ENCODE results near the gene TRIM69. TPM values are rescaled to one million over a fixed set of nuclear protein-coding genes. Genes with fewer than 3 reads are reported as not detected.
"Not testable (repeated sequence)": the region's sequence is repeated elsewhere in the genome, so short reads cannot be mapped to it uniquely, and the experiment has no call there.

The TRIM69 gene
- total and polyA plus RNA-seq, 2 donors (not counting 1 experiment from before 2014, with no cell fraction given), result 18.3 to 40.1 TPM

DNA sequence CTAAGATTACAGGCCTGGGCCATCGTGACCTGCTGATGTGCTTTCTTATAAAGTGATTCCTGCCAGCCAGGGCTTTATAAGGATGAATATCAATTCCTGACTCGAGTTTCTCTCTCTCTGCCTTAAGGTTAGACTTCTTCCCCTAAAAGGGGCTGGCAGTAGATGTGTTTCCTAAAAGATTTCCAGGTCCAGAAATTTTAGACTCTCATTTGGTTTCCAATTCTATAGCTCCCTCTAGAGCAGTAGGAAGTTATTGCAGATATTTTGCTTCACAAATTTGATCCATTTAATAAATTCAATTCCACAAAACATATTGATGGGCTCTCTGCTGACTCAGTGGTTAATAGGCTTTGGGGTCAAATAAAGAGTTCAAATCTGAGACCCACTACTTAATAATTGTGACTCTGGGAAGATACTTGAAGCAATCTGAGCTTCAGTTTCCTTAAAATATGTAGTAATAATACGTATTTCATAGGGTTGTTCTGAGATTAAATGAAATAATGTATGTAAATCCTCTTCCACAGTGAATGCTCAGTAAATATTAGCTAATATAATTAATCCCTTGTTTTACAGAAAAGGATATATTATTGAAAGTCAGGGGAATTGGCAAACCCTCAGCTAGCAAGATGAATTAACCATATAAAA, 2.1 kb downstream of the TRIM69 start:
- H3K4me2 ChIP-seq (ENCODE audit: extremely low read depth, insufficient read depth, low read length), result no peak overlapping the region
- TF ChIP-seq CTCF (conservative IDR thresholded peaks at IDR 0.05 in 1 of 2, IDR thresholded peaks at IDR 0.05 in 1 of 2; ENCODE audit: low read depth in 1 of 2, low read length in 2 of 2), result peak; percentile 57 to 72
- no peak for TF ChIP-seq EZH2 (IDR thresholded peaks at IDR 0.05; ENCODE audit: low read length, missing control alignments)
- peaks cover 7% of the 10 kb centered on the region for H3K4me1 ChIP-seq (ENCODE audit: control insufficient read depth, extremely low read depth, insufficient read depth, low read length)
- H3K9me3 ChIP-seq (ENCODE audit: control insufficient read depth, insufficient read depth, low read depth, low read length), result no peaks in the 10 kb centered on the region
- DNase-seq (ENCODE audit: low read depth in 2 of 2), result peak; percentile 38 to 82
- no peaks in the 10 kb centered on the region for H3K27me3 ChIP-seq (ENCODE audit: control insufficient read depth, insufficient read depth, low read length)
- no peaks in the 10 kb centered on the region for H3K79me2 ChIP-seq (ENCODE audit: control insufficient read depth, insufficient read depth, low read length)
- no peaks in the 10 kb centered on the region for H3K36me3 ChIP-seq (ENCODE audit: control insufficient read depth, insufficient read depth, low read length)
- no peak overlapping the region for H3K27ac ChIP-seq (ENCODE audit: insufficient read depth, low read length)
- no peak overlapping the region for H2AFZ ChIP-seq (ENCODE audit: low read length)
- H3K9ac ChIP-seq (ENCODE audit: insufficient read depth, low read length), result no peak overlapping the region
- no peak overlapping the region for H3K4me3 ChIP-seq (replicated peaks in 1 of 4; ENCODE audit: control extremely low read depth in 1 of 4, insufficient read depth in 1 of 4, low read depth in 3 of 4, low read length in 4 of 4)
- H4K20me1 ChIP-seq (ENCODE audit: control insufficient read depth, extremely low read depth, insufficient read depth, low read length), result no peaks in the 10 kb centered on the region

GRCh38 chr15:44739222-44739847, 3.0 kb downstream of the TRIM69 start:
- H3K4me3 ChIP-seq (replicated peaks in 1 of 4; ENCODE audit: control extremely low read depth in 1 of 4, insufficient read depth in 1 of 4, low read depth in 3 of 4, low read length in 4 of 4); H3K79me2 ChIP-seq (ENCODE audit: control insufficient read depth, insufficient read depth, low read length); H3K9me3 ChIP-seq (ENCODE audit: control insufficient read depth, insufficient read depth, low read depth, low read length); H3K4me2 ChIP-seq (ENCODE audit: extremely low read depth, insufficient read depth, low read length); H3K27ac ChIP-seq (ENCODE audit: insufficient read depth, low read length); H3K27me3 ChIP-seq (ENCODE audit: control insufficient read depth, insufficient read depth, low read length); H4K20me1 ChIP-seq (ENCODE audit: control insufficient read depth, extremely low read depth, insufficient read depth, low read length); H3K4me1 ChIP-seq (ENCODE audit: control insufficient read depth, extremely low read depth, insufficient read depth, low read length); H2AFZ ChIP-seq (ENCODE audit: low read length); H3K36me3 ChIP-seq (ENCODE audit: control insufficient read depth, insufficient read depth, low read length); H3K9ac ChIP-seq (ENCODE audit: insufficient read depth, low read length); DNase-seq (ENCODE audit: low read depth in 2 of 2): not testable (repeated sequence)

GRCh38 chr15:44743454-44743853, 7.1 kb downstream of the TRIM69 start:
- not testable (repeated sequence) for H3K27me3 ChIP-seq (ENCODE audit: control insufficient read depth, insufficient read depth, low read length); DNase-seq (ENCODE audit: low read depth in 2 of 2); H3K4me1 ChIP-seq (ENCODE audit: control insufficient read depth, extremely low read depth, insufficient read depth, low read length); H4K20me1 ChIP-seq (ENCODE audit: control insufficient read depth, extremely low read depth, insufficient read depth, low read length); H3K4me3 ChIP-seq (replicated peaks in 1 of 4; ENCODE audit: control extremely low read depth in 1 of 4, insufficient read depth in 1 of 4, low read depth in 3 of 4, low read length in 4 of 4); H3K4me2 ChIP-seq (ENCODE audit: extremely low read depth, insufficient read depth, low read length); H3K9ac ChIP-seq (ENCODE audit: insufficient read depth, low read length); H3K9me3 ChIP-seq (ENCODE audit: control insufficient read depth, insufficient read depth, low read depth, low read length); H3K27ac ChIP-seq (ENCODE audit: insufficient read depth, low read length); H3K36me3 ChIP-seq (ENCODE audit: control insufficient read depth, insufficient read depth, low read length); H3K79me2 ChIP-seq (ENCODE audit: control insufficient read depth, insufficient read depth, low read length); H2AFZ ChIP-seq (ENCODE audit: low read length)

GRCh38 chr15:44753345-44753744, 17.0 kb downstream of the TRIM69 start:
- no peaks in the 10 kb centered on the region for H3K36me3 ChIP-seq (ENCODE audit: control insufficient read depth, insufficient read depth, low read length)
- TF ChIP-seq CTCF (conservative IDR thresholded peaks at IDR 0.05 in 1 of 2, IDR thresholded peaks at IDR 0.05 in 1 of 2; ENCODE audit: low read depth in 1 of 2, low read length in 2 of 2) (no peak), EZH2 (IDR thresholded peaks at IDR 0.05; ENCODE audit: low read length, missing control alignments) (no peak)
- H3K4me1 ChIP-seq (ENCODE audit: control insufficient read depth, extremely low read depth, insufficient read depth, low read length), result no peaks in the 10 kb centered on the region
- DNase-seq (ENCODE audit: low read depth in 2 of 2), result no peak
- H3K79me2 ChIP-seq (ENCODE audit: control insufficient read depth, insufficient read depth, low read length), result no peaks in the 10 kb centered on the region
- no peak overlapping the region for H2AFZ ChIP-seq (ENCODE audit: low read length)
- H3K9me3 ChIP-seq (ENCODE audit: control insufficient read depth, insufficient read depth, low read depth, low read length), result no peaks in the 10 kb centered on the region
- no peak overlapping the region for H3K27ac ChIP-seq (ENCODE audit: insufficient read depth, low read length)
- no peaks in the 10 kb centered on the region for H4K20me1 ChIP-seq (ENCODE audit: control insufficient read depth, extremely low read depth, insufficient read depth, low read length)
- no peak overlapping the region for H3K4me2 ChIP-seq (ENCODE audit: extremely low read depth, insufficient read depth, low read length)
- H3K9ac ChIP-seq (ENCODE audit: insufficient read depth, low read length), result no peak overlapping the region
- H3K4me3 ChIP-seq (replicated peaks in 1 of 4; ENCODE audit: control extremely low read depth in 1 of 4, insufficient read depth in 1 of 4, low read depth in 3 of 4, low read length in 4 of 4), result no peak overlapping the region
- H3K27me3 ChIP-seq (ENCODE audit: control insufficient read depth, insufficient read depth, low read length), result peaks cover 4% of the 10 kb centered on the region

Measured in fibroblast of lung (primary cell).